HG02798 (cell line): ENCODE results near the gene SEMA3D.

ENCODE experiments used
- ATAC-seq: cut with Tn5 transposase; IDR thresholded peaks from one replicate; pipeline ENCODE4 v1.9.1; 2021; ENCODE audit warnings: mild to moderate bottlenecking; ENCODE audit not compliant: unreplicated experiment, poor library complexity

SEMA3D gene

GRCh38 chr7:84946549-84946948 lies 240.3 kb downstream of the SEMA3D start:
- ATAC-seq: no peak
